Effector CD8-positive, alpha-beta T cell (primary cell): ENCODE data around the gene RFFL.

ENCODE experiments used
- DNase-seq: peaks from one replicate; lab custom pipeline; 2025; lab: John Stamatoyannopoulos, UW

The RFFL gene

DNA sequence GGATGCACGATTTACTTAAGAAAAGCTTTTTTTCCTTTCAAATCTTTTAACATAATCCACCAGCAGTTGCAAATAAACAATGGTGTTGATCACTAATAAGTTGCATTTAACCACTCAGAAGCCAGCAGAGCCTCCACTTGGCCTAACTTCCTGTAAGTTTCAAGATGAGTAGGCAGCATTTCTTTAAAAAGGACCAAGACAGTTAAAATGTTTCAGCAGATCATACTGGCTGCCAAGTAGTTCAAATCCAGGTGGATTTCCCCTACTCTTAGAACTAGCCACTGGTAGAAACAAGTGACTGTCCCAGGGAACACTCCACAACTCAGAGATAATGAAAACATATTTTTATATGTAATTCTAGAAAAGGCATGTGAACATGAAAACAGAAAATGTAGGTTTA, 17.0 kb upstream of the RFFL start:
- no peak for DNase-seq

DNA sequence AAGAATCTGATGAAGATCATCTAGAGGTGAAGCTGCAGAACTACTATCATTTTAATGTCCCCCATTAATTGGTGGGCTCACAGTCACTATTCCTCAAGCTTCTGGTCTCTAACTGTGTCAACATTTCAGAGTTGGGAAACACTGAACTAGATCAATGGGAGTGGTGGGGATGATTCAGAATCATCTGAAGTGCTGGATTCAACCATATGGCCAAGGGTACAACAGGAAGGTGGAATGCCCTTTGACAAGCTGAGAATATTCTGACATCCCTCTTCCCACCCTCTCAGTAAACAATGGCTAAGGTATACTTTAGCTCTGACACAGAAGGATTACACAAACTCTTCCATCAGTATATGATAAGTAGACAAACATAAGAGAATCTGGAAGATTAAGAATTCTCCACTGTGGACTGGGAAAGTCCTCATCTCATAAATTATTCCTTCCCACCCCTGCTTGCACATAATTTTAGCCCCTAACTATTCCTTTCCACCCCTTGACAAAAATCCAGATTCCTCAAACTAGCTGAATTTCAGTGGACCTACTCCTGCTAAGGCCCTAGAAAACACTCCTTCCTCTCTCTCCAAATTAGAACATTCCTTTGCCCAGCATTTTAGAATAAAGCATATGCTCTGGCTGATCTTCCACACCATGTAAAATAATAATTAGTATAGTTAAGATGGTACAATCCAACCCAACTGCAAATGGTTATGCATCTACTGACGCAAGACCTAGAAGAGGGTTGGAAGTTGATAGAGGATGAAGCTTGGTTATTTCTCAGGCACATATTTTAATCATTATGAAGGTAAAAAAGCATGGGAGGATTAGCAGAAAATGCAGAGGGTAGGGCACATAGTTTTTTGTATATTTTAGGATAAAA, 16.3 kb upstream of the RFFL start:
- DNase-seq: no peak

DNA sequence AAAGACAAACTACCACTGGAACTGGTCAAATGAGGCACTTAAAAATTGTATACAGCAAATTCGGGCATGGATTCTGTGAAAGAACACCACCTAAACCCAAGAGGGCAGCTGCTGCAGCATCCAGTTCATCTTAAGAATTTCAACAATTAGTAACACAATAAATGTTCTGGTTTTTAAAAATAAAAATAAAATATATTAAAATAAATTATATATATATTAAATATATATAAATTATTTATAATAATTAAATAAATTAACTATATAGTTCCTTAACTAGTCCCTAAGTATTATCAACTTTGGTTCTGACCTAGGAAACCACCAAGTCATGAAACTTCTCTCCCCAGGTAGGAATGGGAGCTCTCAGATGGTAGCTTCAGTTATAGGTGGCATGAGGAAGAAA, 13.4 kb upstream of the RFFL start:
- no peak for DNase-seq

DNA sequence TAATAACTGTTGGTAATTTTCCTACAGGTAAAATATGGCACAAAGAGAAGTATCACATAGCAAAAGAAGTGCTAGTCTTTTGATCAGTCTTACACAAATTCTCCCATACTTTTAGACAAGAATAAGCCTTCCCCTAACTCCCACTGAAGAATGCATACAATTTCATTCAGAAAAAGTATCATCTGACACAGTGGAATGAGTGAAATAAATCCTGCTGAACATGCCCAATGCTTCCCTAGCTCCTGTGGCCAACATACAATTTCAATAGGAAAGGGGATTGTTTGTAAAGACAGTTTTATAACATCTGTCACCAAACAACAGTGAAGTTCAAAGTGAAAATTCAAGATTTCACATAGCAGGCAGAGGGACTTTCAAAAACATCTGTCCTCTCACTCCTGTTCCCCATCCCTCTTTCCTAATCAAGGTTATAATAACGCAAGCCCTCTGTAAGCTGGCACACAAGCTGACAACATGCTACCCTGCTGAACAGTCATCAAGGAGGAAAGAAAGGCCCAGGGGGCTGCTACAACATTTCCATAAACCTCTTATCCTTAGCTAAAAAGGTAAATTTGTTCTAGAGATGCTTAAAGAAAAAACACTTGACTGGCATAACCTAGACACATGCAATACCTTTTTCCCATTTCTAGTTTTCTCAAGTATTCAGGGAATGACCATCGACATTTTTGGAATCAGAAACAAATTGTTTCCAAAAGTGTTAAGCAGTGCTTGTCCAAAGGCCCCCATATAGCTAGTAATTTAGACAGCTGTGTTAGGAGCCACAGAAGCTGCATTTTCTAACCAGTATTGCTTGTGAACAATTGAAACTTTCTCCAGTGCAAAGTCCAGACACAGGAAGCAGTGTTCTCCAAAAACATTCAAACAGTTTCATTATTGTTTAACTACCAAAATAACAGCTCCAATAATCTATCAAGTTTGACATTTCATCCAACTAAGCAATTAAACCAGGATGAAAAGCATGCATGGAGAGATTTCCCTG, 11.5 kb upstream of the RFFL start:
- no peak for DNase-seq

DNA sequence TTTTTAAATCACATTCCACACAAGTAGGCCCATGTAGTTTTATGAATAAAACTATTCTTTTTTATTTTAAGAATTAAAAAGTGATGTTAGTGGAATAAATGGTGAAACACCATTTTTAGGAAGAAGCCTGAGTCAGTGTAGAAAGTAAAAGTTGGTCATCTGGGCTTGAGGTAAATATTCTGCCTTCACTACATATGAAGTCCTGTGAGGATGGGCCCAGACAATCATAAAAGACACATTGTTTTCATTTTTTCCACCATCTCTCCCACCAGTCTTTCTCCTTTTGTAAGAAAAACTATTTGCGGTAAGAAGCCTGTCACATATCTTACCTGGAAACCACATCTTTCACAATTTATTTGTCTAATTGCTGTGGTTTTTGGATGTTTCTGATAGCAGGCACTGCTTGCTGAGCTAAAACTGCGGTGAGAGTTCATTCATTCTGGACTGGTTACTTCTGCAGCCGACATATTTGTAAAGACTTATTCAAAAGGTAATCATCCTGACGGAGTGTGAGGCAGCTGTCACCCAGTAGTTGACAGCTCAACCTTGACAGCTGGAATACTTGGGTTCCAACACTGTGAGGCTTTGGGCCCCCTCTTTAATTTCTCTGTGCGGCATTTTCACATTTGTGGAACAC, 10.6 kb upstream of the RFFL start:
- no peak for DNase-seq

DNA sequence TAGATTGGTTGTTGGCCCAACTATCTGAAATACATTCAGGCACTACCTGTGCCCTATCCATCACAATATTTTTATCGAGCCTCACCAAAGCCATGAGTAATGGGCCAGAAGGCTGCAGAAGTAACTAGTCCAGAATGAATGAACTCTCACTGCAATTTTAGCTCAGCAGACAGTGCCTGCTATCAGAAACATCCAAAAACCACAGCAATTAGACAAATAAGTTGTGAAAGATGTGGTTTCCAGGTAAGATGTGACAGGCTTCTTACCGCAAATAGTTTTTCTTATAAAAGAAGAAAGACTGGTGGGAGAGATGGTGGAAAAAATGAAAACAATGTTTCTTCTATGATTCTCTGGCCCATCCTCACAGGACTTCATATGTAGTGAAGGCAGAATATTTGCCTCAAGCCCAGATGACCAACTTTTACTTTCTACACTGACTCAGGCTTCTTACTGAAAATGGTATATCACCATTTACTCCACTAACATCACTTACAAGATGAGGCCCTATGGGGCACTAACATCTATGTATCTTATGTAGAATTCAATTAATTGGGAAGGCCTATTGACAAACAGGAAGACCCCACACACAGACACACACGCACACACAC, 9.8 kb upstream of the RFFL start:
- DNase-seq: no peak

DNA sequence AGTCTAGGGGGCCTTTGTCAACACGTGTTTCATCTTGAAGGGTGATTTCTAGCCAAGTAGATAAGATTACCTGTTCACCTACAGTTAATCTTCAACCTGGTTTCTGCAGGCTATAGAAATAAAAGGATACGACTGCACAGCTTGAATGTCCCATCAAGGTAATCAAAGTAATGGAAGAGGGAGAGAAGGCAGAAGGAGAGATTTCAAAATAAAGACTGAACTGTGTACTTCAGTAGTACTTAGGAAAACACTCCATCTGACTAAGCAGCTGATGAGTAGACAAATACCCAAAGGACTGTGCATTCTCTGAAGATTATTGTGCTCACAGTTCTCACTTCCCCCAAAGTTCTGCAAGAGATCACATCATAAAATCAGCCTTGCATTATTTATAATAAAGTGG, 5.8 kb upstream of the RFFL start:
- no peak for DNase-seq

DNA sequence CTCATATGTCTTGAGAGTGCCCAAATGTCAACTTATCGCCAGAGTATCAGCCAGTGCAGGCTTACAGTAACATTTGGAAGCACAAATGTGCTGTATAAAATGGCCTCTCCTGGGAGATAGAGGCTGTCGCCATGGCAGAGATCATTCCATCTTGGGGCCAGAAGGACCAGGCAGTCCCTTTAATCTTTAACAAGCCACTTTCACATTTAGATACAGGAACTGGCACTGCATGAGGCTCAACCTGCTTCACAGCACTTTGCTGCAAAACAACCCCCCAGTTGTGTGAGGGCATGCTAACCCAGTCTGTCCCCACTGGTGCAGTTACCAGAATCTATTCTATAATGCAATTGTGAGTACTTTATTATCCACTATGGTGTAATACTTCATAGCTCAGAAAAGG, 4.7 kb upstream of the RFFL start:
- DNase-seq: no peak

DNA sequence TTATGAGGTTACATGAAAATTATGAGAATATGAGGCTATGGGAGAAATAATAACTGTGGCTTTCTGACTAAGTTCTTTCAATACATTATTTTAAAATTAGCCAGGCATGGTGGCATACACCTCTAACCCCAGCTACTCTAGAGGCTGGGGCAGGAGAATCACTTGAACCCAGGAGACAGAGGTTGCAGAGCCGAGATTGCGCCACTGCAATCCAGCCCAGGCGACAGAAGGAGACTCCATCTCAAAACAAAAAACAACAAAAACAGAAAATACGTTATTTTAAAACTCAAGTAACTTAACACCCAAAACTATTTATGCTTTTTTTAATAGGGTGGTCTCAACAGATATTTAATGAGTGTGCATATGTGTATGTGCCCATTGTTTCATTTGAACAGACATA, 2.4 kb upstream of the RFFL start:
- no peak for DNase-seq

DNA sequence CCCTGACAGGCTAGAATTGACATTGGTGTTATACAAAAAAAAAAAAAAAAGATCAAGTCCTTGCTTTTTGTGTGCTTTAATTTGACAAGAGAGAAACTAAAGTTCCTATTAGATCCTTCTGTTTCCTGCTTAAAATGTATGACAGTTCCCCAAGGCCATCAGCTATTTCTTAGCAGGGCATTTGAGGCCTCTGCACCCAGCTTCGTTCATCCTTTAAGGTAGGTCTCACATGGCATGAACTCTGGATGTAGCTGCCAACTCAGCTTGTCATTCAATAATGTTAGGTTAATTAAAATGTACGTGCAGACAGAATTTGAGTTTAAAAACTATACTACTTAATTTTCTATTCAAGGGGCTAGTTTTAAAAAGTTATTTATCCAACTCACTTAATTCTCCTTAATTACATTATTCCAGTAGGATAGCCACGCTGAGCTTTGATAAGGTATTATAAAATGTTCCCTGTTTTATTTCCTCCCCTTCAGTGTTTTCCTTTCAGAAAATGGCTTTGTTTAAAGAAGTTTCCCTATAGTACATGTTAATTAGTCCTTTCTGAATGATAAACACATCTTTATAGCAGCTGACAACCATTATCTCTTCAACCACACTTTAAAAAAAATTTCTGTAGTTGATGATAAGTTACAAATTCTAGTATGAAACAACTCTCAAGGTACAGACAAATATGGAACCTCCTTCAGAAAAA, 1.2 kb upstream of the RFFL start:
- no peak for DNase-seq

DNA sequence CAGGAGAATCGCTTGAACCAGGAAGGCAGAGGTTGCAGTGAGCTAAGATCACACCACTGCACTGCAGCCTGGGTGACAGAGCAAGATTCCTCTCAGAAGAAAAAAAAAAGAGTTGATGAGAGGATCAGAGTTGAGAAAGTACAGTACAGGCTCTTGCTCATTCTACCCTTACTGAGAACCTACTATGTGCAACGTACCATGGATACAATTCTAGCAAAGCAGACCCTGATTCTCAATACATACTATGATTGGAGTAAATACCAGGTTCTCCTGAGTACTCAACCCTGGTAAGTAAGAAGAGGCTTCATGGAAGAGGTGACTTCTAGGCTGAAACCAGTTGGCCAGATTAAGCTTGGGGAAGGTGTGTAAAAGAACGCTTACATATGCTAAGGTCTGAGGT, 1.2 kb downstream of the RFFL start:
- DNase-seq: no peak

DNA sequence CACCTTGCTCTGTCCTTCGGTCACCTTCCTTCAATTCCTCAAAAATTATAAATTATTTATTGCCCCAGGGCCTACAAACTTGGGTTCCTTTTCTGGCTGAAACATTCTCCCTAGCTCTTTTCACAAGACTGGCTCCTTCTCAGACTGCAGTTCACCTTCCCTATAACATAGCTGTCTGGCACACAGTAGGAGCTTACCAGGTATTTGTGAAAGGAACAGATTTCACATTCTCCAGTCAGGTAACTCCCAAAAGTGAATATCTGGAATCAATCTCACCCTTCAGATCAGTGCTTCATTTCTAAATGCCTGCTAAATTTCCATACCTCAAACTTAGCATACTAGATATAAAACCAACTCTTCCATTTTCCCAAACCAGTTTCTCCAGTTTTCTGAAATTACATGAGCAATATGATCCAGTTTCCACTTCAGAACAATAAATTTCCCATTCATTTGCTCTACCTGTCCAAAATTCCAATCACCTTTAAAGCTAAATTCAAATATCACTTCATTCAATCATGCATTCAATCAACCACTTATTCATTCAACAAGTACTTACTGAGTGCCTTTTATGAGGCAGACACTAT, 6.1 kb downstream of the RFFL start:
- no peak for DNase-seq

DNA sequence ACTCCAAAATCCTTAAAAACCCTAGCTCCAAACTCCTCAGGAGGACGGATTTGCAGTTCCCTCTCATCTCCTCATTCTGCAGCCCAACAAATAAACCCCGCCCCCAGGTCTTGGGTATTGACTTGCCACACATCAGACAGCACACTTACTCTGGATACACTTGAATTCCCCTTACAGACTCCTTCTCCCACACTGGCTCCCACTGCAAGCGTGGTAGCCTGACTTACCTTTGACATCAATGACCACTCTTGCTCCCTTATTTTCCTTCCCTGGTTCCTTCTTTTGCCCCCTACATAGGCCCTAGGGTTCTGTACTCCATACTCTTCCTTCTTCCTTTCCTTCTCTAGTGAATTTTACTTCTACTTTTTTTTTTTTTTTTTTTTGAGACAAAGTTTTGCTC, 7.5 kb downstream of the RFFL start:
- no peak for DNase-seq

DNA sequence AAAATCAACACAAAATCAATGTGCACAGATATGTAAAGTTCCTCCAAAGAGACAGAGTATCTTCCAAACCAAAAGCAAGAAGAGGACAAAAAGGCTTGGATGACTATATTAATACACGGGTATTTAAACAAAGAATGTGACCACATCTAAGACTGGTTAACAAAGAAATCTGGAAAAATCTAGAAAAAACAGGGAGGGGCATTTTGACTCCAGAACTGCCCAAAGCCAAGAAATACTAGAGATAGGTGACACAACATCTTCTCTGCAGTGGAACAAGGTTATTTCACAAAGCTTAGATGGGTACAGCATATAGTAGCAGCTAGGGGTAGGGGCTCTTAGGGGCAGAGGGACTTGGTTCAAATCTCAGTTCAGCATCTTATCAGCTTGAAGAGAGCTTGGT, 10.3 kb downstream of the RFFL start:
- DNase-seq: no peak

DNA sequence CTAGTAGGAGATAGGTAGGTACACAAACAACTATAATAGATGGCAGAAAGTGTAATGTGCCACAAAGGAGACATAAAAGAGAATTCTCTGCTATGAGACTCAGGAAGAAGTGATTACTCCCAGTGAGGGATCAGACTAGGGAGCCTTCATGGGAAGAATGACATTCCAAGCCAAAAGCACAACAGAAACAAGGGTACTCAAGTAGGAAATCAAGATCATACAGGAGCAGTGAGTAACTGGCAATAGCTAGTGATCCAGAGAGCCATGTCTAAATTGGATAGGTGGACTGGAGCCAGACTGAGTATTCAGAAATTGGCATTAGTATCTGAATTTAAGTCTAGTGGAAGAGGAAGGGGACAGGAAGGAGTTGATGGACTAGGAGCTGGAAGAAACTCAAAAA, 10.7 kb downstream of the RFFL start:
- no peak for DNase-seq

DNA sequence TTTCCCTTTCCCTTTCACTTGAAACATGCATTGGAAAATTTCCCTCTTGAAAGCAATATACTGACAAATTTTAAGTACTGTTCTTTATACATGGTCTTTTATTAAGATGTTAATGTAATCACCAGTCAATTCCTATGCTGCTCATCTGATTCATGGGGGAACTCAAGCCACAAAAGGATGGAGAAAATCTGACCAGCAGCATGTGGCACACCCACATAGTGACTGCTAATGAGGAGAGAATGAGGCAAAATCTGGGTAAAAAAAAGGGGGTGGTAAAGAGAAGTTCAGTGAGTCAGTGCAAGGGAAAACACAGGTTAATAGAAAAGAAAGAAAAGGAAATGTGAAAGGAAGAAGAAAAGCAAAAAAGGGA, 11.3 kb downstream of the RFFL start:
- no peak for DNase-seq

DNA sequence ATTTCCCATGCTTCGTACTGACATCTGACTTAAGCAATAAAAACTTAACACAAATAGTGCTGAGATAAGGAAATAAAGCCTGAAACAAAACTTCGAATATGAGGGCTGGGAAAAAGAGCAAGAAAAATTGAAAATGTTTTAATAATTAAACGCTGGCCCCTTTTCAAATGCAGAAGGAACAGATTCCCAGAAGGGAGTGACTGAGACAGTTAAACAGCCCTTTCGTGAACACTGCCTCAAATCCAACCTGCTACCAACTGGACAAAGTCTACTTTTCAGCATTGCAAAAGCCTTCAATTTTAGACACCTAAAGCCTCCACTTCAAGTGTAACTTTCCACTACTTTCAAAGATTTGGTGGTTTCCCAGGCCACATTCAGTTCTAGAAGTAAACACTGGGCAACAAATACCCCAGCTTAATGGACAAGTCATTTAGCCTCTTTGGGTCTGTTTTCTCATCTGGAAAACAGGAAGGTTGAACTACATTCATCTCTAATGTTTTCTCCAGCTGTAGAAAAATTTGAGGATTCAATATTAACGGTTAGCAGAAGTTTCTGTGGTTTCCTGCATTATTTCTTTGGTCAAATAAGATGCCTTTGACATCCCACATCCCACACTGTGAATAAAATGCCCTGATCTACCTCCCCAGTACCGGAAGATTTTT, 11.8 kb downstream of the RFFL start:
- DNase-seq: no peak

DNA sequence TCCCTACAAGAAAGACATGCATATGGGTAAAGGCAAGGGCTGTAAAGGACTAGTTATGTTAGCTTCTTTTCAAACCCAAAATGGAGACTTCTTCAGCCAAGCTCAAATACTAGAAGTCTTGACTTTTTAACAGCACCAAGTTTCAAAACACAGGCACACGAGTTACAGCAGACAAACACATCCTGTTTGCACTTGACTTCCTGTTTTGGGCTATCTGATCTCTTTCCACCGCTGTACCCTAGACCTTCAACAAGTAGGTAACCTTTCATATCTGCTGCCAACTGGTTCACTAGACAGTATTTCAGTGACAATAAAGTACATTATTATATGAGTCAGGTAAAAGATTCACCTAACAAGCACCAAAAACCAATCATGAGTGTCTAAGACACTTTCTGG, 12.3 kb downstream of the RFFL start:
- DNase-seq: peak; percentile 9

DNA sequence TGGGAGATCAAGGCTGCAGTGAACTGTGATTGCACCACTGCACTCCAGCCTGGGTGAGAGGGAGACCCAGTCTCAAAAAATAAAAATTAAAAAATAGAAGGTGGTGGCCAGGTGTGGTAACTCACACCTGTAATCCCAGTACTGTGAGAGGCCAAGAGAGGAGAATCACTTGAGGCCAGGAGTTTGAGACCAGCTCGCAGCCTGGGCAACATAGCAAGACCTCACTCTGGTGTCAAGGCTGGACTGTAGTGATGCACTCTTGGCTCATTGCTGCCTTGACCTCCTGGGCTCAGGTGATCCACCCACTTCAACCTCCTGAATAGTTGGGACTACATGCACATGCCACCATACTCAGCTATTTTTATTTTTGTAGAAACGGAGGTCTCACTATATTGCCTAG, 13.3 kb downstream of the RFFL start:
- DNase-seq: no peak

DNA sequence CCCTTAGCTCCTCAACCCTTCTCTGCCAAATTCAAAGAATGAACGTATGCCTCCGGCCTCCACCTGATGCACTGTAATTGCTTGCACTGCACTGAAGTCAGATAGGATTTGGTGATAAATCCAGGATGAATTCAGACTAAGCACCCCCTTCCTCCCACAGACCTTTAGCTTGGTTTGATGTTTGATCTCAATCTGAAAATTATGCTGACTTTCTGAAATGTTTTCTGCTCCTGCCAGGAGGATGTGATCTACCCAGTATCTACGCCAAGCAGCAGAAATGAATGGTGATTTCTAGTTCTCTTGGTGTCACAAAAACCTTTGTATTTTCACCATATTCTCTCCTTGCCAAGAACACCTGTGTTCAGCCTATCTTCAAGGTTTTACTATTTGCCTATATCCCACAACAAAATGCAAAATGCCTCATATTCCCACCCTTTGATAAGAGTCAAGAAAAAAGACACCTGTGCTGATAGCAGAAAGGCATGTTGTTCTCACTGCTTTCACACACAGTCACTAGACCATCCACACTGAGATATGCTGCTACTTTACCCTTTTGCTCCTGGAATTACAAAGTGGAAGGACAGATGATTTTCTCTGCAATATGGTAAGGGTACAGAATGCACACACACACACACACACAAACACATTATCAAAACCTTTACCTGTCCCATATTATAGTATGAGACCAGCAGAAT, 14.7 kb downstream of the RFFL start:
- DNase-seq: no peak
